Body of pancreas (tissue), 4 donors: Measurements from ENCODE around the gene CCDC92B.

ENCODE experiments used
- POLR2A ChIP-seq, 3 donors: fragments of 450-650 bp; IDR thresholded peaks; one replicate each; pipeline ENCODE4 v1.6.1; 2016; ENCODE audit warnings: antibody characterized with exemption in 3 of 3, mild to moderate bottlenecking in 2 of 3
- TF ChIP-seq, protein P1 (sequence below), 7 experiments: fragments of 450-650 bp in 4 of 7; fragments of 200-600 bp in 3 of 7; sonication (generic) in 3 of 7; IDR thresholded peaks; one replicate each; pipeline ENCODE4 v1.5.1; 2016 to 2019; ENCODE audit warnings: antibody characterized with exemption in 7 of 7

DNA sequence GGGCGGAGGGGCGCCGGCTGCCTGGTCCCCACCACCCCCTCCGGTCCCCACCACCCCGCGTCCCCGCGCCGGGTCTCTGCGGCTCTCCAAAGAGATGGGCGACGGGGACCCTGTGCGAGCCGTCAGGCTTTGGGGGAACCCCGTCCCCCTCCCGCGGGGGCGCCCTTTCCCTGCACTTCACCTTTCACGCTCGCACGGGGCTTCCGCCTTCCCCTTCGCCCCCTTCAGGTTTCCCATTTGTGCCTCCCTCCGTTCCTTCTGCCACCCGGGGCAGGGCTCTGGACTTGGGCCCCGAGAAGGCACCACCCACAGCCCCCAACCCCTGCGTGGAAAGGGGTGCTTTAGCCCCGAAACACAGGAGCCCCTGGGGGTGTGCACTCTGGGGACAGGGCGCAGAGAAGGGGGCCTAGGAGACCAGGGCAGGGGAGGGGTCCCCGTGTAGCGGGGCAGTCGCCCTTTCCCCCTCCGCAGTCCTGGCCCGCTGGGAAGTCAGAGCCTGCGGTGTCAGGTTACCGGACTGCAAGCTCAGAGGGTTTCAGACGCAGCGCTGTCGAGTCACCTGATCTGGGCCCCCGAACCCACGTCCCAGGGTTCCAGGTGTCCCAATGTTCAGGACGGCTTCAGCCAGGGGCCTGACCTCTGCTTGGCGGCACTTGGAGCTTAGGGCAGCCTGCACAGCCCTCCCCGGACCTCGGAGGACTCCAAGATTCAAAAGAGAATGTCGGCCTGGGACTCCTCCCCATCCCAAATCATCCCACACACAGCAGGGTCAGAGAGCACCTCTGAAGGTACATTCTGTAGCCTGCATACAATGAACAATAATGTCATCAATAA lies 6.7 kb upstream of the CCDC92B start:
- TF ChIP-seq, protein P1, sequence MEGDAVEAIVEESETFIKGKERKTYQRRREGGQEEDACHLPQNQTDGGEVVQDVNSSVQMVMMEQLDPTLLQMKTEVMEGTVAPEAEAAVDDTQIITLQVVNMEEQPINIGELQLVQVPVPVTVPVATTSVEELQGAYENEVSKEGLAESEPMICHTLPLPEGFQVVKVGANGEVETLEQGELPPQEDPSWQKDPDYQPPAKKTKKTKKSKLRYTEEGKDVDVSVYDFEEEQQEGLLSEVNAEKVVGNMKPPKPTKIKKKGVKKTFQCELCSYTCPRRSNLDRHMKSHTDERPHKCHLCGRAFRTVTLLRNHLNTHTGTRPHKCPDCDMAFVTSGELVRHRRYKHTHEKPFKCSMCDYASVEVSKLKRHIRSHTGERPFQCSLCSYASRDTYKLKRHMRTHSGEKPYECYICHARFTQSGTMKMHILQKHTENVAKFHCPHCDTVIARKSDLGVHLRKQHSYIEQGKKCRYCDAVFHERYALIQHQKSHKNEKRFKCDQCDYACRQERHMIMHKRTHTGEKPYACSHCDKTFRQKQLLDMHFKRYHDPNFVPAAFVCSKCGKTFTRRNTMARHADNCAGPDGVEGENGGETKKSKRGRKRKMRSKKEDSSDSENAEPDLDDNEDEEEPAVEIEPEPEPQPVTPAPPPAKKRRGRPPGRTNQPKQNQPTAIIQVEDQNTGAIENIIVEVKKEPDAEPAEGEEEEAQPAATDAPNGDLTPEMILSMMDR (IDR thresholded peaks at IDR 0.05): no peak
- TF ChIP-seq POLR2A (IDR thresholded peaks at IDR 0.05): no peak
